H1 (cell line): ENCODE measurements around the gene HDAC9. TPM values are rescaled to one million over a fixed set of nuclear protein-coding genes. Genes with fewer than 3 reads are reported as not detected.

Experiments used
- ASH2L ChIP-seq: fragments of 200-600, 300-600 bp; sonication (generic); IDR thresholded peaks from one replicate; pipeline ENCODE4 v1.7.1; 2017; ENCODE audit warnings: low read length
- CBX5 ChIP-seq: fragments of 300-800, 300-1000 bp; sonication (generic); IDR thresholded peaks from 2 replicates; pipeline ENCODE4 v1.7.1; 2016; ENCODE audit warnings: antibody characterized with exemption, low read length, low read depth
- CEBPB ChIP-seq: IDR thresholded peaks from 2 replicates; pipeline ENCODE4 v1.6.1; 2012; ENCODE audit warnings: low read depth, low read length
- CHD7 ChIP-seq: fragments of 300-600 bp; sonication (generic); IDR thresholded peaks from 2 replicates; pipeline ENCODE4 v1.7.1; 2012; ENCODE audit warnings: low read length, moderate library complexity, mild to moderate bottlenecking, inconsistent platforms; ENCODE audit not compliant: insufficient replicate concordance
- EGR1 ChIP-seq: IDR thresholded peaks from 2 replicates; pipeline ENCODE4 v1.6.1; 2011; ENCODE audit warnings: low read depth, low read length, borderline replicate concordance
- HDAC6 ChIP-seq: IDR thresholded peaks from one replicate; pipeline ENCODE4 v1.7.1; 2012; ENCODE audit warnings: low read depth, mild to moderate bottlenecking, inconsistent platforms, low read length, moderate library complexity
- JUN ChIP-seq: IDR thresholded peaks from 2 replicates; pipeline ENCODE4 v1.6.1; 2011; ENCODE audit warnings: low read depth, mild to moderate bottlenecking, improper control_type of control experiment, low read length
- POLR2AphosphoS5 ChIP-seq: IDR thresholded peaks from 2 replicates; pipeline ENCODE4 v1.6.1; 2011; ENCODE audit warnings: low read depth, low read length
- SAP30 ChIP-seq: fragments of 300-600 bp; sonication (generic); IDR thresholded peaks from 2 replicates; pipeline ENCODE4 v1.7.1; 2012; ENCODE audit warnings: low read length, moderate library complexity, mild to moderate bottlenecking, inconsistent platforms; ENCODE audit not compliant: insufficient read depth, insufficient replicate concordance
- ZNF274 ChIP-seq: IDR thresholded peaks from 2 replicates; pipeline ENCODE4 v1.7.0; 2012; ENCODE audit warnings: low read length, borderline replicate concordance; ENCODE audit errors: extremely low read depth
- polyA plus RNA-seq, 7 experiments: library from polyadenylated mRNA; depleted of rRNA in 3 of 7; stranded (reverse) in 5 of 7; unstranded in 2 of 7; fragments of >200 nt in 5 of 7; fragments of 200-250 nt in 2 of 7; gene quantifications; 1 replicate in 5 of 7; 2 replicates in 1 of 7; 4 replicates in 1 of 7; pipeline versions ENCODE4 v1.2.1 to v1.2.3, GENCODE V29; 2011 to 2013; ENCODE audit warnings: missing spikeins in 2 of 7, mixed read lengths in 2 of 7
- total RNA-seq: library from RNA; stranded (reverse); fragmentation: NEBNext Ultra II Directional; extraction: Animal tissue kit (Norgen Biotek cat#: 25700); gene quantifications from 2 replicates; pipeline ENCODE4 v1.2.1, GENCODE V29; 2021
- TF ChIP-seq, protein P1 (sequence below): IDR thresholded peaks from 2 replicates; pipeline ENCODE4 v1.6.1; 2012; ENCODE audit warnings: inconsistent platforms
- TF ChIP-seq, protein P2 (sequence below): IDR thresholded peaks from 2 replicates; pipeline ENCODE4 v1.6.1; 2012; ENCODE audit warnings: inconsistent platforms

The HDAC9 gene
- total and polyA plus RNA-seq, 2 of the 8 experiments (the other 6 are each of a cell fraction or from before 2014, with no cell fraction given), result 9.5 to 13.1 TPM

DNA sequence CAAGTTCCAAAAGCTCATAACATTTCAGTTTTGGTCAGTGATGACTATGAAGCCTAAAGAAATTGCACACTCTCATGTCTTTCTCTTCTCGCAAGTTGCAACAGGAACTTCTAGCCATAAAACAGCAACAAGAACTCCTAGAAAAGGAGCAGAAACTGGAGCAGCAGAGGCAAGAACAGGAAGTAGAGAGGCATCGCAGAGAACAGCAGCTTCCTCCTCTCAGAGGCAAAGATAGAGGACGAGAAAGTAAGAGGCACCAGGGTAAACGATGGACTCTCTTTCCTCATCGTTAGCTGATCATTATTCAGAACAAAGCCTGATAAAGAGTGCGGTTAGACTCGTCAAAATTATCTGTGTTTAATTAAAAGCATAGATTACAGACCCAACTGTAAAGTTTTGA is 94.7 kb downstream of the HDAC9 start (continued):
- TF ChIP-seq CHD7 (no peak), JUN (no peak), CEBPB (no peak), POLR2AphosphoS5 (no peak), SAP30 (no peak), EGR1 (no peak), CBX5 (no peak), HDAC6 (no peak), ZNF274 (no peak), ASH2L (no peak)
- TF ChIP-seq, protein P1, sequence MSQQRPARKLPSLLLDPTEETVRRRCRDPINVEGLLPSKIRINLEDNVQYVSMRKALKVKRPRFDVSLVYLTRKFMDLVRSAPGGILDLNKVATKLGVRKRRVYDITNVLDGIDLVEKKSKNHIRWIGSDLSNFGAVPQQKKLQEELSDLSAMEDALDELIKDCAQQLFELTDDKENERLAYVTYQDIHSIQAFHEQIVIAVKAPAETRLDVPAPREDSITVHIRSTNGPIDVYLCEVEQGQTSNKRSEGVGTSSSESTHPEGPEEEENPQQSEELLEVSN, result no peak
- TF ChIP-seq, protein P2, sequence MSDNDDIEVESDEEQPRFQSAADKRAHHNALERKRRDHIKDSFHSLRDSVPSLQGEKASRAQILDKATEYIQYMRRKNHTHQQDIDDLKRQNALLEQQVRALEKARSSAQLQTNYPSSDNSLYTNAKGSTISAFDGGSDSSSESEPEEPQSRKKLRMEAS, result no peak
- TF ChIP-seq, all 59 proteins: peak for 0
